Activated T-helper 1 cell treated with anti-CD3 and anti-CD28 coated beads, Interleukin-2, amount 50 U/mL, for 16 hours (primary cell): Measurements from ENCODE around the gene MEGF9.
"Not testable (repeated sequence)": the region's sequence is repeated elsewhere in the genome, so short reads cannot be mapped to it uniquely, and the experiment has no call there.

Experiments
- DNase-seq, 2 donors: peaks; one replicate each; pipeline ENCODE4 v3.0.0-alpha.2; 2020; ENCODE audit warnings: low read depth in 1 of 2, low spot score in 1 of 2

Gene MEGF9

GRCh38 chr9:120659676-120660075, 54.6 kb downstream of the MEGF9 start:
- no peak for DNase-seq

DNA sequence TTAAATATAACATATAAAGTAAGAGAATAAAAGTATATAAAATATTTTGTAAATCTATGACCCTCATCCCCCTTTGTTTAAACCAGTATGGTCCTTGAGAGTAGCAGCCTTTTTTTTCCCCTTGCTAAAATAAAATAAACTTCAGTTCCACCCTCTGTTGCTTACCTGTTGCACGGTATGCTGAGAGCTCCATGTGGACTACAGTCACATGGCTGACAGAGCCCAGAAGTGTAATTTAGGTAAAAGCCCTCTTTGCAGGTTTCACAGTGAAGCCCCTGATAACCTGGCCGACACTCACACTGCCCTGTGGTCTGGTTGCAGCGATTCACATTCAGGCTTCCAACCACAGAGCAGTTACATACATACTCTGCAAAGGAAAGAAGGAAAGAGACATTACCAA, 55.1 kb downstream of the MEGF9 start:
- no peak for DNase-seq

GRCh38 chr9:120655005-120655622, 59.2 kb downstream of the MEGF9 start:
- no peak for DNase-seq

- no peak for DNase-seq
Measured at GRCh38 chr9:120654272-120654671, 60.0 kb downstream of the MEGF9 start.

GRCh38 chr9:120653762-120654161, 60.5 kb downstream of the MEGF9 start:
- DNase-seq: no peak

- DNase-seq: no peak
Measured at GRCh38 chr9:120652934-120653333, 61.3 kb downstream of the MEGF9 start.

DNA sequence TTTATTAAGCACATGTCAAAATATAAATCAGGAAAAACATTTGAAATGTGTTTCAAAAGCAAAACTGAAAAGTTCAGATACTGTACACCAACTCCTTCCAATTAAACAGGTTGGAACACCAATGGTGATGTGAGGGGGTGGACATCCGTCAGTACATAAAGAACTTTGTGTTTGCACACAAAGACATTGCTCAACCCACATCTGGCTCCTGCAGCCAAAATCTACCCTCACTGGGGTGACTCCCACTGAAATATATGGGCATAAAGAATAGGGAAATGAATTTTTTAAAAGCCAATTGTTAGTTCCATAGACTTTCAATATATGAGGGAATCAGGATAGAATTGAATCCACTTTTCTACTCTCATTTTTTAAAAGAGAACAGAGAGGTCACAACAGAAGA, 63.9 kb downstream of the MEGF9 start:
- DNase-seq: no peak

GRCh38 chr9:120648581-120649197, 65.6 kb downstream of the MEGF9 start:
- DNase-seq: no peak

DNA sequence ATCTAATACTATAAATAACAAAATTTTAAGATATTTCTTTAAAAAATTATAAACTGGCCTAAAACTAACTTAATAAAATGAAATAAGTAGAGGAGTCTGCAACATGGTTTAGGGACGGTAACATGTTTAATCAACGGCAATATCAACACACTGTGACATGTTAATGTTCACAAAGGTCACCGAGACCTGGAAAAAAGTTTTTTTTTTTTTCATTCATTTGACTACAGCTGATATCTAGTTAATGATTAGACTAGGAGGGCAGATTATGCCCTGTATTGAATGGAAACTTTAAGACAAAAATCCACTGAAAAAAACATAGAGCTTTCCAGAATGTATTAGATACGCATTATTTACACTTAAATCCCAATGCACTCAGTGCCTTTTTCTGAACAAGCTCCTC, 67.3 kb downstream of the MEGF9 start:
- DNase-seq: no peak

DNA sequence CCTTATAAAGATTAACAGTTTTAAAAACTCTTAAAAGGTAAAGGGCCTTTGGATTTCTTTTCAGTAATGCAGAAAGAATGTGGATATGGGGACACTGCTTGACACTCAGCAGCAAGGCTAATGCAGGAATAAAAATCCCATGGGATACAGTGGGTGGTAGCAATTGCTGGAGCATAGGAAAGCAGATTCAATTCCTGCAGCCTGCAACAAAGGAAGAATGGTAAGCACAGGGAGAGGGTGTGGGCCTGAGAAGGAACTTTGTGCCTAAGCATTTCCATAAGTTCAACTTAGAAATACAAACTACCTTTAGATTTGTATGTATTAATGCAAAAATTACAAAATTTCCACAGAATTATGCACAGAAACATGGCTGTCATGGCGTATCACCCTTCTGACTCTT, 68.5 kb downstream of the MEGF9 start:
- no peak for DNase-seq

- DNase-seq: no peak
Measured at GRCh38 chr9:120643061-120643460, 71.2 kb downstream of the MEGF9 start.

DNA sequence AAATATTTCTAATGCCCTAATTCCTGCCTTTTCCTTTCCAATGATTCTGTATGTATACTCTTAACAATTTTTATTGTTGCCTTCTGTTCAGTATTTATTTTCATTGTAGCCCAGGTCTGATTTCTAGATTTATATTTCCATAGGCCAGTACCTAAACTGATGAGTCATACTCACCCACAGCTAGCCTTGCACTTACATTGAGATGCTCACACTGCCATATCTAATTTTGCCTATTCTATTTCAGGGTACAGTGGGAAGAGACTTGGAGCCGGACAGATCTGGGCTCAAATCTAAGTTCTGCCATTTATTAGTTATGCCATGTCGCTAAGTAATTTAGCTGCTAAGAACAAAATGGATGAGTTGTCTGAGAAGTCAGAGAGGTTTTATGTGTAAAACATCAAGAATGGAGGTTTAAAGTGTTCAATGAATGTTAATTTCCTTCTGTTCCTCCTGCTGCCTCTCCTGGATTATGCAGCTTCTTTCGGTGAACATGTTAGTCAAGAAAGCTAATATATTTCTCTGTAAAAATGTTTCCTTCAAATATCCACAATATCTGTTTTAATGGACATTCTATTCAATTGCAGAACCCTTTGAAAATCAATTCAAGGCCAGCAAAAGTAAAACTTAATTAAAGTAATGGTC, 72.0 kb downstream of the MEGF9 start:
- DNase-seq: no peak

DNA sequence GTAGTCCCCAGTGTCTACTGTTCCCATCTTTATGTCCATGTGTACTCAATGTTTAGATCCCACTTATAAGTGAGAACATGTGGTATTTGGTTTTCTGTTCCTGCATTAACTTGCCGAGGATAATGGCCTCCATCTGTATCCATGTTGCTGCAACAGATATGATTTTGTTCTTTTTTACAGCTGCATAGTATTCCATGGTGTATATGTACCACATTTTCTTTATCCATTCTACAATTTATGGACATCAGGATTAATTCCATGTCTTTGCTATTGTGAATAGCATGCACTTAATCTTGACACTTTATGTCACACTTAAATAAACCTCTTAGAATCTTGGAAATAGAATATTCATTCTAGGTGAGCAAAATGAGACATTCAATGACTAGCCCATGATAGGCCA, 73.4 kb downstream of the MEGF9 start:
- not testable (repeated sequence) for DNase-seq

DNA sequence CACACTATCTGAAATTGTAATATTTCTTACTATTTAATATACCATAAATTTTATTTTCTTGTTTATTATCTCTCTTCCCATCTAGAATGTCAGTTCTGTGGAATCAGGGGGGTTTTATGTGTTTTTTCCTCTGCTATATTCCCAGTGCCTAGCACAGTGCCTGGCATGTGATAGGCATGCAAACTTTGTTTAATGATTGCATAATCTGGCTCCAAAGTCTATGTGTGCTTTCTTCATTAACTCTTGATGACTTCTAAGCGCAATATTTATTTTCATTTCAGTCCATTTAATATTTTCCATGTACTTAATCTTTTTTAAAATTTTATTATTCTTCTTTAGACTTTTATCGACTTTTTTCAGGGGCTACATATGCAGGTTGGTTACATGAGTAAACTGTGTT, 73.9 kb downstream of the MEGF9 start:
- DNase-seq: no peak

DNA sequence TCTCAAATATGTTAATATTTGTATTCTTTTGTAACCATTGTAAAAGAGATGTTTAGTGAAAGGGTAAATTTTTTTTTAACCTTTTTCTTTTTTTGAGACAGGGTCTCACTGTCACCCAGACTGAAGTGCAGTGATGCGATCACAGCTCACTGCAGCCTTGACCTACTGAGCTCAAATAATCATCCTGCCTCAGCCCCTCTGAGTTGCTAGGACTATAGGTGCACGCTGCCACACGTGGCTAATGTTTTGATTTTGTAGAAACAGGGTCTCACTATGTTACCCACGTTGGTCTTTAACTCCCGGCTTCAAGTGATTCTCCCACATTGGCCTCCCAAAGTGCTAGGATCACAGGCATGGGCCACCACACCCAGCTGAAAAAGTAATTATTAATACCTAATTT, 76.4 kb downstream of the MEGF9 start:
- no peak for DNase-seq

DNA sequence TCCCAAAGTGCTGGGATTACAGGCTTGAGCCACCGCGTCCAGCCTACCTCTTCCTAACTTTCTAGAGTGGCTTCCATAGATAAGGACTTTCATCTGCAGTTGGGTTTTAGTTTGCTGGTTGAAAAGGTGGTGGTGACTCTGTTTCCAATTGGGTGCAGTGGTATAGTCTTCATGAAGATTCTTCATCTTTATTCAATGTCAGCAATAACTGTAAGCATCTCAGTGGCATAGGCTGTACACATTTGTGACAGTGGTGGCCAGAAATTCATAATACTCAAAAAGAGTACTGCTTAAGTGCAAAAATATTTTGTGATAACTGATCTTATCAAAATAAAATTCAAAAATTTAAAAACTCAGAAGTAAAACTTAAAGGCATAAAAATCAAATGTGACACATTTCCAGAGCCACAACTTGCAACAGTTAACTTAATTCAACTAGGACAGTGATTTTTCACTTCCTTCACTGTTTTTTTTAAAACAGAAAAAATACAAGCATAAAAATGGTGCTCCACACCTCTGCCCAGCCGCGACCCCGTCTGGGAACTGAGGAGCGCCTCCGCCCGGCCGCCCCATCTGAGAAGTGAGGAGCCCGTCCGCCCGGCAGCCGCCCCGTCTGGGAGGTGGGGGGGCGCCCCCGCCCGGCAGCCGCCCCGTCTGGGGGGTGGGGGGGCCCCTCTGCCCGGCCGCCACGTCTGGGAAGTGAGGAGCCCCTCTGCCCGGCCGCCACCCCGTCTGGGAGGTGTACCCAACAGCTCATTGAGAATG, 77.9 kb downstream of the MEGF9 start:
- DNase-seq: no peak

DNA sequence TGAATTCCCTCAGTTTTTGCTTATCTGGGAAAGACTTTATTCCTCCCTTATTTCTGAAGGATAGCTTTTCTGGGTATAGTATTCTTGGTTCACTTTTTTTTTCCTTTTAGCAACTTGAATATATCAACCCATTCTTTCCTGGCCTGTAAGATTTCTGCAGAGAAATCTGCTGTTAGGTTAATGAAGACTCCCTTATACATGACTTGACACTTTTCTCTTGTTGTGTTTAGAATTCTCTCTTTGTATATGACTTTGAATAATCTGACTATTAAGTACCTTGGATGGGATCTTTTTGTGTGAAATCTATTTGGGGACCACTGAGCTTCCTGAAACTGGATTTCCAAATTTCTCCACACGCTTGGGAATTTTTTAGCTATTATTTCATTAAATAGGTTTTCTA, 79.3 kb downstream of the MEGF9 start:
- DNase-seq: no peak

GRCh38 chr9:120630333-120630732, 83.9 kb downstream of the MEGF9 start:
- no peak for DNase-seq

DNA sequence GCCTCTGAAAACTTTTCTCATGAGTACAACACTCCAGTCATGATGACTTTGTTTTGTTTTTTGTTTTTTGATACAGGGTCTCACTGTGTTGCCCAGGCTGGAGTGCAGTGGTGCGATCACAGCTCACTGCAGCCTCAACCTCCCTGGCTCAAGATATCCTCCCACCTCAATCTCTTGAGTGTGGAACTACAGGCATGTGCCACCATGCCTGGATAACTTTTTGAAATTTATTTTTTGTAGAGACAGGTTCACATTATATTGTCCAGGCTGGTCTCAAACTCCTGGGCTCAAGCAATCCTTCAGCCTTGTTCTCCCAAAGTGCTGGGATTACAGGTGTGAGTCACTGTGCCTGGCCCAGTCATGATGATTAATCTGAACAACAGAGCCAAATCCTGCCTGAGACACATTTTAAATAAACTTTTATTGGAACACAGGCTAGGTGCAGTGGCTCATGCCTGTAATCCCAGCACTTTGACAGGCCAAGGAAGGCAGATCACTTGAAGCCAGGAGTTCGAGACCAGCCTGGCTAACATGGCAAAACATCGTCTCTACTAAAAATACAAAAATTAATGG, 85.3 kb downstream of the MEGF9 start:
- DNase-seq: not testable (repeated sequence)

GRCh38 chr9:120628207-120628924, 85.9 kb downstream of the MEGF9 start:
- DNase-seq: no peak

DNA sequence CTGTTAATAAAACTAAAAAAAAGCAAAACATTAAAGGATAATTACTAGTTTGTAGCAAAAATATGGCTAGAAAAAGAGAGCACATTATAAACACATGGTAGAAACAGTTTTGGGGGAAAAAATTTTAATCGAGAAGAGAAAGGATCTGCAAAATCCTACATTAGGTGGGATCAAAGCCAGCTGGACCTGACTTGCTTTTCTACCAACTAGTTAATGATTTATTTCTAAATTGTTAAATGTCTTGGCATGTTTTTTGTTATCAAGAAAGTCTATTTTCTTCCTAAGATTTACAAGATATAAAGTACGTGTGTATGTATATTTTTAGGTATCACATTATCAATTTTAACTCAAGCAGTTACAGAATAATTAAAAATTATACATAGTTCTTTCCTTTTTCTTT, 87.2 kb downstream of the MEGF9 start:
- DNase-seq: no peak
